Large intestine (tissue), 3 donors: ENCODE measurements around the gene PAPPA. TPM values are rescaled to one million over a fixed set of nuclear protein-coding genes. Genes with fewer than 3 reads are reported as not detected.

ENCODE experiments used
- DNase-seq, 2 donors: peaks; one replicate each; pipeline versions ENCODE4 v3.0.0 to v3.0.0-alpha.2; 2013
- H3K27ac ChIP-seq: one replicate; pipeline ENCODE4 v1.5.1; 2013; ENCODE audit warnings: low read length
- H3K27me3 ChIP-seq: 2 replicates; pipeline ENCODE4 v1.6.1; 2013; ENCODE audit warnings: low read length; ENCODE audit not compliant: control insufficient read depth, insufficient read depth
- H3K36me3 ChIP-seq: 2 replicates; pipeline ENCODE4 v1.6.1; 2013; ENCODE audit warnings: low read length; ENCODE audit not compliant: control insufficient read depth, insufficient read depth
- H3K4me1 ChIP-seq: one replicate; pipeline ENCODE4 v1.6.1; 2013; ENCODE audit warnings: low read length; ENCODE audit not compliant: control insufficient read depth, insufficient read depth
- H3K4me3 ChIP-seq: one replicate; pipeline ENCODE4 v1.5.1; 2013; ENCODE audit warnings: low read length
- H3K9me3 ChIP-seq: one replicate; pipeline ENCODE4 v1.6.1; 2013; ENCODE audit warnings: mild to moderate bottlenecking, low read depth, low read length, moderate library complexity; ENCODE audit not compliant: control insufficient read depth
- WGBS: methylation state at CpG from one replicate; pipeline ENCODE4 v1.1.5; 2013; ENCODE audit warnings: low lambda C conversion rate; ENCODE audit not compliant: insufficient coverage; 5-methylcytosine and 5-hydroxymethylcytosine counted together
- polyA plus RNA-seq: library from polyadenylated mRNA; unstranded; fragments of 120-200 nt; gene quantifications from one replicate; pipeline ENCODE4 v1.2.1, GENCODE V29; 2013

Gene PAPPA
- polyA plus RNA-seq, 1 donor: 2.2 TPM

- peaks cover 3% of the 10 kb centered on the region for H3K27me3 ChIP-seq
- DNase-seq: no peak
- H3K36me3 ChIP-seq: no peaks in the 10 kb centered on the region
- WGBS: 80% methylated on average over 1 of the region's 2 CpGs
- H3K4me3 ChIP-seq: no peak overlapping the region
- H3K4me1 ChIP-seq: no peaks in the 10 kb centered on the region
- H3K9me3 ChIP-seq: no peaks in the 10 kb centered on the region
- H3K27ac ChIP-seq: no peak overlapping the region
Measured at GRCh38 chr9:116137010-116137409, 16.6 kb upstream of the PAPPA start.

- Histone ChIP-seq H3K4me3 (no peak overlapping the region), H3K27ac (no peak overlapping the region), H3K36me3 (no peaks in the 10 kb centered on the region), H3K27me3 (peaks cover 3% of the 10 kb centered on the region), H3K9me3 (no peaks in the 10 kb centered on the region), H3K4me1 (no peaks in the 10 kb centered on the region)
- no peak for DNase-seq
- WGBS: no CpG with 5 or more reads among the region's 5 CpGs
Measured at GRCh38 chr9:116137581-116137980, 16.0 kb upstream of the PAPPA start.

GRCh38 chr9:116141864-116142561 is 11.6 kb upstream of the PAPPA start:
- 100% methylated on average over 3 of the region's 6 CpGs for WGBS
- H3K4me1 ChIP-seq: no peaks in the 10 kb centered on the region
- H3K27ac ChIP-seq: no peak overlapping the region
- no peaks in the 10 kb centered on the region for H3K9me3 ChIP-seq
- no peak for DNase-seq
- H3K36me3 ChIP-seq: no peaks in the 10 kb centered on the region
- no peak overlapping the region for H3K4me3 ChIP-seq
- peaks cover 3% of the 10 kb centered on the region for H3K27me3 ChIP-seq

- DNase-seq: no peak
- Histone ChIP-seq H3K9me3 (no peaks in the 10 kb centered on the region), H3K4me3 (no peak overlapping the region), H3K27me3 (no peaks in the 10 kb centered on the region), H3K4me1 (no peaks in the 10 kb centered on the region), H3K36me3 (no peaks in the 10 kb centered on the region), H3K27ac (no peak overlapping the region)
- WGBS: no CpG with 5 or more reads among the region's 5 CpGs
Measured at GRCh38 chr9:116142706-116143492, 10.7 kb upstream of the PAPPA start.

- Histone ChIP-seq H3K4me1 (no peaks in the 10 kb centered on the region), H3K9me3 (no peaks in the 10 kb centered on the region), H3K36me3 (no peaks in the 10 kb centered on the region), H3K27me3 (no peaks in the 10 kb centered on the region), H3K27ac (no peak overlapping the region), H3K4me3 (no peak overlapping the region)
- DNase-seq: no peak
- WGBS: 67% methylated on average over 1 of the region's 5 CpGs
Measured at GRCh38 chr9:116144038-116144437, 9.6 kb upstream of the PAPPA start.

- Histone ChIP-seq H3K9me3 (no peaks in the 10 kb centered on the region), H3K27me3 (no peaks in the 10 kb centered on the region), H3K27ac (no peak overlapping the region), H3K4me3 (no peak overlapping the region), H3K36me3 (no peaks in the 10 kb centered on the region), H3K4me1 (no peaks in the 10 kb centered on the region)
- WGBS: no CpG with 5 or more reads among the region's 2 CpGs
- DNase-seq: no peak
Measured at GRCh38 chr9:116144555-116144954, 9.0 kb upstream of the PAPPA start.

- no peak overlapping the region for H3K4me3 ChIP-seq
- no peaks in the 10 kb centered on the region for H3K9me3 ChIP-seq
- no peaks in the 10 kb centered on the region for H3K4me1 ChIP-seq
- H3K27ac ChIP-seq: no peak overlapping the region
- DNase-seq: no peak
- no peaks in the 10 kb centered on the region for H3K27me3 ChIP-seq
- no peaks in the 10 kb centered on the region for H3K36me3 ChIP-seq
Measured at GRCh38 chr9:116145036-116145435, 8.6 kb upstream of the PAPPA start.

GRCh38 chr9:116147821-116148220 is 5.8 kb upstream of the PAPPA start:
- WGBS: 83% methylated on average over 1 of the region's 4 CpGs

GRCh38 chr9:116149844-116150243 is 3.7 kb upstream of the PAPPA start:
- Histone ChIP-seq H3K27ac (no peak overlapping the region), H3K4me3 (no peak overlapping the region), H3K9me3 (peaks cover 2% of the 10 kb centered on the region), H3K4me1 (peaks cover 6% of the 10 kb centered on the region), H3K27me3 (peaks cover 25% of the 10 kb centered on the region), H3K36me3 (no peaks in the 10 kb centered on the region)
- 6% methylated on average over 2 of the region's 4 CpGs for WGBS
- peak in 1 of 2 donors; percentile 18 for DNase-seq

More at GRCh38 chr9:116147821-116148220, 5.8 kb upstream of the PAPPA start:
- Histone ChIP-seq H3K9me3 (no peaks in the 10 kb centered on the region), H3K27ac (no peak overlapping the region), H3K4me3 (no peak overlapping the region), H3K4me1 (no peaks in the 10 kb centered on the region), H3K36me3 (no peaks in the 10 kb centered on the region), H3K27me3 (peaks cover 9% of the 10 kb centered on the region)
- DNase-seq: no peak

- no peak overlapping the region for H3K27ac ChIP-seq
- H3K4me1 ChIP-seq: peaks cover 15% of the 10 kb centered on the region
- no peak for DNase-seq
- peaks cover 37% of the 10 kb centered on the region for H3K27me3 ChIP-seq
- H3K4me3 ChIP-seq: no peak overlapping the region
- no peaks in the 10 kb centered on the region for H3K36me3 ChIP-seq
- 80% methylated on average over 1 of the region's 4 CpGs for WGBS
- peaks cover 2% of the 10 kb centered on the region for H3K9me3 ChIP-seq
Measured at GRCh38 chr9:116151199-116151598, 2.4 kb upstream of the PAPPA start.
